NCI-H187 treated with DMSO at 0.1 percent for 48 hours (cell line): ENCODE results near the gene CDKN1C.

Experiments
- DNase-seq: peaks from one replicate; lab custom pipeline; 2025; lab: John Stamatoyannopoulos, UW

Gene CDKN1C

GRCh38 chr11:2923446-2924375, 38.1 kb upstream of the CDKN1C start:
- no peak for DNase-seq

- DNase-seq: no peak
Observed at GRCh38 chr11:2922655-2923054, 37.1 kb upstream of the CDKN1C start.

- DNase-seq: no peak
Observed at GRCh38 chr11:2921742-2922493, 36.3 kb upstream of the CDKN1C start.

- DNase-seq: no peak
Observed at GRCh38 chr11:2921261-2921660, 35.7 kb upstream of the CDKN1C start.

- no peak for DNase-seq
Observed at GRCh38 chr11:2920343-2920742, 34.8 kb upstream of the CDKN1C start.

- no peak for DNase-seq
Observed at GRCh38 chr11:2919837-2920236, 34.3 kb upstream of the CDKN1C start.

GRCh38 chr11:2919188-2919587, 33.6 kb upstream of the CDKN1C start:
- DNase-seq: no peak

- DNase-seq: no peak
Observed at GRCh38 chr11:2917842-2918490, 32.4 kb upstream of the CDKN1C start.

- no peak for DNase-seq
Observed at GRCh38 chr11:2916892-2917645, 31.5 kb upstream of the CDKN1C start.

GRCh38 chr11:2916114-2916891, 30.7 kb upstream of the CDKN1C start:
- DNase-seq: no peak

- no peak for DNase-seq
Observed at GRCh38 chr11:2915473-2915872, 29.9 kb upstream of the CDKN1C start.

GRCh38 chr11:2914455-2915195, 29.1 kb upstream of the CDKN1C start:
- no peak for DNase-seq

- DNase-seq: no peak
Observed at GRCh38 chr11:2913776-2914175, 28.2 kb upstream of the CDKN1C start.

GRCh38 chr11:2913019-2913431, 27.4 kb upstream of the CDKN1C start:
- DNase-seq: no peak

GRCh38 chr11:2912498-2912897, 26.9 kb upstream of the CDKN1C start:
- DNase-seq: no peak

GRCh38 chr11:2911785-2912391, 26.3 kb upstream of the CDKN1C start:
- DNase-seq: no peak

GRCh38 chr11:2911088-2911784, 25.7 kb upstream of the CDKN1C start:
- DNase-seq: no peak

GRCh38 chr11:2910401-2910955, 24.9 kb upstream of the CDKN1C start:
- DNase-seq: no peak
